CD4-positive, alpha-beta T cell (primary cell): ENCODE measurements around the gene LNPK. TPM values are rescaled to one million over a fixed set of nuclear protein-coding genes. Genes with fewer than 3 reads are reported as not detected.

Experiments used
- ATAC-seq: fragments of 200-7000 bp; cut with Tn5 transposase; one replicate; pipeline ENCODE4 v1.10.0; 2022; ENCODE audit warnings: mild to moderate bottlenecking; ENCODE audit not compliant: poor library complexity
- CTCF ChIA-PET: fragments of 350-600 bp; sonication (Branson Sonifier 250); formaldehyde crosslinking; loops from one replicate; lab custom pipeline; 2021; ENCODE audit warnings: antibody characterized with exemption, inconsistent platforms; lab: Charles Lee
- POLR2A ChIA-PET: fragments of 350-600 bp; sonication (Branson Sonifier 250); formaldehyde crosslinking; loops from one replicate; lab custom pipeline; 2021; ENCODE audit warnings: antibody characterized with exemption, inconsistent platforms; lab: Charles Lee
- DNase-seq, 14 experiments: peaks; one replicate each; pipeline ENCODE4 v3.0.0-alpha.2; 2013 to 2020; ENCODE audit warnings: mixed read lengths in 2 of 14
- H3K27ac ChIP-seq, 2 donors: one replicate each; pipeline versions ENCODE4 v1.5.1 to v1.7.0; 2013; ENCODE audit warnings: low read length in 2 of 2, low read depth in 1 of 2, mild to moderate bottlenecking in 1 of 2
- H3K27me3 ChIP-seq, 2 experiments: 1 replicate in 1 of 2; 2 replicates in 1 of 2; pipeline versions ENCODE4 v1.6.1 to v1.7.0; 2013; ENCODE audit warnings: low read length in 2 of 2, control low read depth in 1 of 2, mild to moderate bottlenecking in 1 of 2, moderate library complexity in 1 of 2; ENCODE audit not compliant: insufficient read depth in 2 of 2, control insufficient read depth in 1 of 2
- H3K36me3 ChIP-seq: one replicate; pipeline ENCODE4 v1.6.1; 2013; ENCODE audit warnings: low read length, control low read depth; ENCODE audit not compliant: insufficient read depth
- H3K4me1 ChIP-seq: one replicate; pipeline ENCODE4 v1.6.1; 2013; ENCODE audit warnings: low read length, control low read depth; ENCODE audit not compliant: insufficient read depth
- H3K4me3 ChIP-seq: one replicate; pipeline ENCODE4 v1.5.1; 2013; ENCODE audit warnings: mild to moderate bottlenecking, low read length, moderate library complexity
- H3K9me3 ChIP-seq, 2 experiments: 1 replicate in 1 of 2; 2 replicates in 1 of 2; pipeline versions ENCODE4 v1.6.1 to v1.7.0; 2013; ENCODE audit warnings: low read length in 2 of 2, mild to moderate bottlenecking in 2 of 2, control low read depth in 1 of 2, moderate library complexity in 1 of 2; ENCODE audit not compliant: control insufficient read depth in 1 of 2, insufficient read depth in 1 of 2
- H3K27ac Mint-ChIP-seq: one replicate; pipeline ENCODE4 v1.8.0; 2020; ENCODE audit warnings: mixed read lengths
- H3K27me3 Mint-ChIP-seq: one replicate; pipeline ENCODE4 v1.8.0; 2021; ENCODE audit warnings: mixed read lengths
- H3K36me3 Mint-ChIP-seq: one replicate; pipeline ENCODE4 v1.8.0; 2021; ENCODE audit warnings: low read depth, mixed read lengths
- H3K4me1 Mint-ChIP-seq: one replicate; pipeline ENCODE4 v1.8.0; 2021; ENCODE audit warnings: low read depth, mixed read lengths
- H3K4me3 Mint-ChIP-seq: one replicate; pipeline ENCODE4 v1.8.0; 2020; ENCODE audit warnings: mild to moderate bottlenecking, mixed read lengths
- H3K9me3 Mint-ChIP-seq: one replicate; pipeline ENCODE4 v1.8.0; 2020; ENCODE audit warnings: mixed read lengths
- intact Hi-C, 2 experiments: fragments of 100-400 bp; cut with DNase I in 1 of 2; cut with micrococcal nuclease in 1 of 2; formaldehyde crosslinking; loops; one replicate each; pipeline versions ENCODE4 v1.15.1 to v1.9.0; 2023 to 2025; cut with DNase I, micrococcal nuclease
- total RNA-seq, 174 experiments: library from RNA in 2 of 174; stranded (reverse) in 2 of 174; gene quantifications; one replicate each; pipeline ENCODE4 v1.2.3 and lab custom pipeline; 2021 to 2026
- TF ChIP-seq, protein P1 (sequence below): fragments of 200-600 bp; IDR thresholded peaks from one replicate; pipeline ENCODE4 v1.8.0; 2022; ENCODE audit warnings: antibody characterized with exemption, mild to moderate bottlenecking

Gene LNPK
- total RNA-seq, 2 experiments from 2014 or later = 12.7 to 15.8 TPM

DNA sequence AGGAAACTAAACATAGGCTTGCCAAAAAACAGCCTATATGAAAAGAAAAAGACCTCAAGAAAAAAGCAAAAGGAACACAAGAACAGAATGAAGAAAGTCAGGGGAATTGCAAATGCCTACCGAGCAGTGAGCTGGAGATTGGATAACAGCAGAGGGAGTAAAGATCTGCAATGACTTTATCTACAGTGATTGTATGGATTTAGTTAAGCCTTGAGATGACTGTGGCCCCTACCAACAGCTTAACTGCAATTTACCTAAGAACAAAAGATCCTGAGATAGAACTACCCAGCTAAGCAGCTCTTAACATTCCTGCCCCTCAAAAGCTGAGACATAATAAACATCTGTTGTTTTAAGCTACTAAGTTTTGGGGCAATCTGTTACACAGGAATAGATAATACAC lies 20.5 kb downstream of the LNPK start:
- ATAC-seq = no peak
- CTCF ChIA-PET = no interaction called here

DNA sequence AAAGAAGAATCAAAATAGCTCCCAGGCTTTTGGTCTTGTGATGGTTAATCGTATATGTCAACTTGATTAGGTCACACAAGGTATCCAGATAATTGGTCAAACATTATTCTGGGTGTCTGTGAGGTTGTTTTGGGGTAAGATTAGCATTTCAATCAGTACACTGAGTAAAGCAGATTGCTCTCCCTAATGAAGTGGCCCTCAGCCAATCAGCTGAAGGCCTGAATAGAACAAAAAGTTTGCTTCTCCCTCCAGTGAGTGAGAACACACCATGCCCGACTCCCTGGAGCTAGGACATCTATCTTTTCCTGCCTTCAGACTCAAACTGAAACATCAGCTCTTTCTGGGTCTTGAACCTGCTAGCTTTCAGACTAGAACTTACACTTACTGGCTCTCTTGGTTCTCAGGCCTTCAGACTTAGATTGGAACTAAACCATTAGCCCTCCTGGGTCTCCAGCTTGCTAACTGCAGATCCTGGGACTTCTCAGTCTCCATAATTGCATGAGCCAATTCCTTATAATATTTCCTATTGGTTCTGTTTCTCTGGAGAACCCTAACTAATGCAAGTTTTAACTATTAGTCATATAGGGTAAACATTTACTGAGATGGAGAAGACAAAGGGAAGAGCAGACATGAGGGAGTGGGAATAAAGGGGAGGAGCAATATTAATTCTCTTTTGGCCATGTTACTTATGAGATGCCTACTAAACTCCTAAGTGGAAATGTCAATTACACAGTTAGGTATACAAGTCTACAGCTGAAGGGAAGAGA lies 25.5 kb downstream of the LNPK start:
- peaks cover 77% of the 10 kb centered on the region for H3K36me3 Mint-ChIP-seq
- TF ChIP-seq, protein P1, sequence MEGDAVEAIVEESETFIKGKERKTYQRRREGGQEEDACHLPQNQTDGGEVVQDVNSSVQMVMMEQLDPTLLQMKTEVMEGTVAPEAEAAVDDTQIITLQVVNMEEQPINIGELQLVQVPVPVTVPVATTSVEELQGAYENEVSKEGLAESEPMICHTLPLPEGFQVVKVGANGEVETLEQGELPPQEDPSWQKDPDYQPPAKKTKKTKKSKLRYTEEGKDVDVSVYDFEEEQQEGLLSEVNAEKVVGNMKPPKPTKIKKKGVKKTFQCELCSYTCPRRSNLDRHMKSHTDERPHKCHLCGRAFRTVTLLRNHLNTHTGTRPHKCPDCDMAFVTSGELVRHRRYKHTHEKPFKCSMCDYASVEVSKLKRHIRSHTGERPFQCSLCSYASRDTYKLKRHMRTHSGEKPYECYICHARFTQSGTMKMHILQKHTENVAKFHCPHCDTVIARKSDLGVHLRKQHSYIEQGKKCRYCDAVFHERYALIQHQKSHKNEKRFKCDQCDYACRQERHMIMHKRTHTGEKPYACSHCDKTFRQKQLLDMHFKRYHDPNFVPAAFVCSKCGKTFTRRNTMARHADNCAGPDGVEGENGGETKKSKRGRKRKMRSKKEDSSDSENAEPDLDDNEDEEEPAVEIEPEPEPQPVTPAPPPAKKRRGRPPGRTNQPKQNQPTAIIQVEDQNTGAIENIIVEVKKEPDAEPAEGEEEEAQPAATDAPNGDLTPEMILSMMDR = no peak
- no peak for DNase-seq
- ChIA-PET CTCF (no interaction called here), POLR2A (no interaction called here)
- Histone ChIP-seq H3K36me3 (peaks cover 31% of the 10 kb centered on the region), H3K27me3 (no peaks in the 10 kb centered on the region), H3K4me3 (no peak overlapping the region), H3K9me3 (no peaks in the 10 kb centered on the region), H3K4me1 (no peaks in the 10 kb centered on the region), H3K27ac (no peak overlapping the region)
- no peak overlapping the region for H3K4me3 Mint-ChIP-seq
- ATAC-seq = no peak
- H3K27ac Mint-ChIP-seq = no peak overlapping the region
- no peaks in the 10 kb centered on the region for H3K9me3 Mint-ChIP-seq
- H3K4me1 Mint-ChIP-seq = peaks cover 5% of the 10 kb centered on the region
- H3K27me3 Mint-ChIP-seq = no peaks in the 10 kb centered on the region
- intact Hi-C loops = no loop called here

More for the DNA sequence above, 20.5 kb downstream of the LNPK start:
- TF ChIP-seq, protein P1 = no peak
- POLR2A ChIA-PET = no interaction called here
- Mint-ChIP-seq H3K4me3 (no peak overlapping the region), H3K4me1 (no peaks in the 10 kb centered on the region), H3K27me3 (no peaks in the 10 kb centered on the region), H3K27ac (no peak overlapping the region), H3K36me3 (peaks cover 81% of the 10 kb centered on the region), H3K9me3 (no peaks in the 10 kb centered on the region)
- Histone ChIP-seq H3K4me3 (no peak overlapping the region), H3K27me3 (no peaks in the 10 kb centered on the region), H3K27ac (no peak overlapping the region), H3K36me3 (peaks cover 17% of the 10 kb centered on the region), H3K9me3 (no peaks in the 10 kb centered on the region), H3K4me1 (no peaks in the 10 kb centered on the region)
- DNase-seq = no peak
- intact Hi-C loops = no loop called here

DNA sequence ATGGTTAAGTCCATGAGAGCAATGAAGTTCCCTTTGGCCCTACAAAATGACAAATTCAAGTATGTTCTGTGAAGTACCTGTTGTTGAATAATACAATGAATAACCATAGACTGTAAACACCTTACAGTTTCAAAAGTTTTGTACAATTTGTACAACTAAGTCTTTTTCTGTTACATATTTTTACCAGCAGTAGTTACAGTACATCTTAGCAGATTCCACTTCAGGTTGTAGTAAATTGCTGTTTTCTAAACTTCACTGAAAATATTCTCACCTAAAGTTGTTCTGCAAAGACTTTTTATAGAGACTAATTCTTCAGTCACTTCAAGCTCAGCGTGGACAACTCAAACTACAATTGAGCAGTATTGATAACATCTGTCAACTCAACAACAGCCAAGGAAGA lies 28.7 kb downstream of the LNPK start:
- Mint-ChIP-seq H3K36me3 (peaks cover 61% of the 10 kb centered on the region), H3K9me3 (no peaks in the 10 kb centered on the region), H3K27me3 (no peaks in the 10 kb centered on the region), H3K4me3 (no peak overlapping the region), H3K27ac (no peak overlapping the region), H3K4me1 (peaks cover 5% of the 10 kb centered on the region)
- Histone ChIP-seq H3K9me3 (no peaks in the 10 kb centered on the region), H3K4me3 (no peak overlapping the region), H3K27me3 (no peaks in the 10 kb centered on the region), H3K36me3 (peaks cover 27% of the 10 kb centered on the region), H3K27ac (no peak overlapping the region), H3K4me1 (no peaks in the 10 kb centered on the region)
- TF ChIP-seq, protein P1 = no peak
- POLR2A ChIA-PET = no interaction called here
- no peak for DNase-seq
- CTCF ChIA-PET = no interaction called here
- no peak for ATAC-seq
- intact Hi-C loops = no loop called here
